Activated CD8-positive, alpha-beta memory T cell treated with anti-CD3 and anti-CD28 coated beads, Interleukin-2, amount 50 U/mL, for 1 hour (primary cell): Measurements from ENCODE around the gene KAT8.

Source experiments
- DNase-seq: peaks from one replicate; pipeline ENCODE4 v3.0.0-alpha.2; 2020; ENCODE audit errors: extremely low read depth

The KAT8 gene

GRCh38 chr16:31108035-31108793 is 9.2 kb upstream of the KAT8 start, which contains the start of gene BCKDK:
Gene BCKDK, plus strand, starts transcription at chr16:31108386. Its CDS starts 838 bp downstream, at chr16:31109224.
- DNase-seq: no peak

GRCh38 chr16:31108794-31109558 is 8.5 kb upstream of the KAT8 start:
- no peak for DNase-seq

- DNase-seq: no peak
Measured at GRCh38 chr16:31109622-31110021, 7.8 kb upstream of the KAT8 start.

- no peak for DNase-seq
Measured at GRCh38 chr16:31110106-31111034, 7.1 kb upstream of the KAT8 start.

DNA sequence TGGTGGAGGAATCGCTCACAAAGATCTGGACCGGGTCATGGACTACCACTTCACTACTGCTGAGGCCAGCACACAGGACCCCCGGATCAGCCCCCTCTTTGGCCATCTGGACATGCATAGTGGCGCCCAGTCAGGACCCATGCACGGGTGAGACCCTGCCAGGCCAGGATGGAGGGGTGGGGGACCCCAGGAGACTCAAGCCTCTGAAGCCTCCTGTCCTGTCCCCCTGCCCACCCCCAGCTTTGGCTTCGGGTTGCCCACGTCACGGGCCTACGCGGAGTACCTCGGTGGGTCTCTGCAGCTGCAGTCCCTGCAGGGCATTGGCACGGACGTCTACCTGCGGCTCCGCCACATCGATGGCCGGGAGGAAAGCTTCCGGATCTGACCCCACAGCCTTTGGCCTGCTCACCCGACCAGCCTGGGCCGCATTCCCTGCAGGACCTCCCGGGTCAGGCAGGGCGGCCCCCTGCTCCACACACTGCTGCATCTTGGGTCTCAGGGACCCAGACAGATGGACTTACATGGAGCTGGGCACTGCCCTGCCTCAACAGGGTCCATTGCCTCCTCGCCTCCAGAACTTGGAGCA is 5.5 kb upstream of the KAT8 start:
- no peak for DNase-seq

- no peak for DNase-seq
Measured at GRCh38 chr16:31112711-31113110, 4.8 kb upstream of the KAT8 start.

DNA sequence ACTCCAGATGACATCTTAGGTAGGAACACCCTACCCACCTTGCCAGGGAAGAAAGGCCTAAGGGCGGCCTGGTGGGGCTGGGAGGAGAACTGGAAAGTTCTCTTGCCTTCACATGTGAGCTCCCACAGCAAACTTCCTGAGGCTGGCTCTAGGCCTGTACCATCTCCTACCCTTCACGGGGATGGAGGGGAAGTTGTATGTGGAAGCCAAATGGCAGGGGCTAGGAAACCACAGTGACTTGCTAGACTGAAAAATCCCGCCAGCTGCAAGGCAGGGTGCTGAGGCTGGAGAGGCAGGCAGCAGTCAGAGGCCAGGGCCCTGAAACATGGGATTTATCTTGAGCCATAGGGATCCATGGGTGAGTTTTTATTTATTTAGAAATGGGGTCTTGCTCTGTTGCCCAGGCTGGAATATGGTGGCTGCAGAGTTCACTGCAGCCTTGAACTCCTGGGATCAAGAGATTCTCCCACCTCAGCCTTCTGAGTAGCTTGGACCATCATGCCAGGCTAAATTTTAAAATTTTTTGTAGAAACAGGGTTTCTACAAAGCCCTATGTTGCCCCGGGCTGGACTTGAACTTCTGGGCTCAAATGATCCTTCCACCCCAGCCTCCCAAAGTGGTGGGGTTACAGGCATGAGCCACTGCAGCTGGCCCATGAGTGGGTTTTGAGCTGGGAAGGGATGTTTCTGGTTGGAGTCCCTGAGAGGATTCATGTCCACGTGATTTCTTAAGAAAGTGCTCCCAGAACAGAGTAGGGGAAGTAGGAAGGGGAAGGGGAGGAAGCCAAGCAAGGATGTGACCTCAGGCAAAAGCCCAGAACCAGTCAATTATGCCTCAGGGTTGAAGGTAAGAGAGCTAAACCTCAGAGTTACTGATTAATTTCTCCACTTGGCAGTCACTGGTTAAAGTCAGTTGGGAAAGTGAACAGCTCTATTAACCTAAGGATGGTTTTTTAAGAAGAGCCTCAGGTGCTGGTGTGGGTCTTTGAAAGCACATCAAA is 4.0 kb upstream of the KAT8 start:
- DNase-seq: no peak

DNA sequence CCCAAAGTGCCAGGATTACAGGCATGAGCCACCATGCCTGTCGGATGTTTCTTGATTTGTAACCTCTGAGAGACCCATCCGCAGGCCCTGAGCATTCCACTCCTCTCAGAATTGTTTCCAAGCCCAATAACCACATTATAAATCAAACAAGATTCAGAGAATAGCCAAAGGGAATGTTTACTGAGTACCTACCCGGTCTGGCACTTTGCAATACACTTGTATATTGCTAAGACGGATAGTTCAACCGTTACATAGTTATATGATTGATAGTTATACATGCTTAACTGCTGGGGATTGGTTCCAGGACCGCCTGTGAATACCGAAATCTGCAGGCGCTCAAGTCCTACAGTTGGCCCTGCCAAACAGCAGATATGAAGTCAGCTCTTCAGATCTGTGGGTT is 3.0 kb upstream of the KAT8 start:
- DNase-seq: no peak

DNA sequence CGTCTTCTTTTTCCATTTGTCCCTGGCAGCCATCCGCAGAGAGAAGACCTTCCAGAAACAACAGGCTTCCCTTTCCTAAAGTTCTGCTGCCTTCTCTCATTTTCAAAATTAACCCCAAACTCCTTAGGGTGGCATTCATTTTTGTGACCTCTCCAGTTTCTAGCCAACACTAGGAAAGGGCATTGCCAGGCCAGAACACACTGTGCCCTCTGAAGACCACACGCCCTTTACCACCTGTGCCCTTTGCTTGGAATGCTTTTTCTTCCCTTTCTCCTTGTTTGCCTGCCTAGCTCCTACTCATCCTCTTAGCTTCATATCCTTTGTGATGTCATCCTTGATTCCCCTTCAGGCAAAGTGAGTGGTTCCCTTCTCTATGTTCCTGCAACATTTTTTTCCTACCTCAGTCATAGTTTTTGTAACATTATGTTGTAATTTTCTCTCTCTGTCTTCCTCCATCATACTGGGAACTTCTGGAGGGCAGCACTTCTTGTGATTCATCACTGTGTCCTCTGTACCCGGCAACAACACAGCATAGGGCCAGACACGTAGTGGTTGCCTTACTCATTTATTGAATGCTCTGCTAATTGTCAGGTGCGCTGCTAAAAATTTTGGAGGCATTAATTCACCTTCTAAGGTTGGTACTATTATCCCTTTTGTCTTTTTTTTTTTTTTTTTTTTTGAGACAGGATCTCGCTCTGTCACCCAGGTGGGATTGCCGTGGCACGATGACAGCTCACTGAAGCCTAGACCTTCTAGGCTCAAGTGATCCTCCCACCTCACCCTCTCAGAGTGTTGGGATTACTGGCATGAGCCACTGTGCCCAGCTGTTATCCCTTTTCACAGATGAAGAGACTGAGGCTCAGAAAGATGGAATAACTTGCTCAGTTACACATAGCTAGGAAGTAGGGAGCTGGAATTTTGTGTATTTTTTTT is 1.0 kb downstream of the KAT8 start:
- DNase-seq: no peak

DNA sequence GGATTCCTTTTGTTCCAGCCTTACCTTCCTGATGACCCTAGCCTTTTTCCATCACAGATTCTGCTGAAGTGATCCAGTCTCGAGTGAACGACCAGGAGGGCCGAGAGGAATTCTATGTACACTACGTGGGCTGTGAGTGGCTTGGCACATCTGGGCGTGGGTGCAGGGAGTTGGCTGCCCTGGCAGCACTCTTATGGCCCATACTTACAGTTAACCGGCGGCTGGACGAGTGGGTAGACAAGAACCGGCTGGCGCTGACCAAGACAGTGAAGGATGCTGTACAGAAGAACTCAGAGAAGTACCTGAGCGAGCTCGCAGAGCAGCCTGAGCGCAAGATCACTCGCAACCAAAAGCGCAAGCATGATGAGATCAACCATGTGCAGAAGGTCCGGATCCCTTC is 2.7 kb downstream of the KAT8 start:
- DNase-seq: no peak

DNA sequence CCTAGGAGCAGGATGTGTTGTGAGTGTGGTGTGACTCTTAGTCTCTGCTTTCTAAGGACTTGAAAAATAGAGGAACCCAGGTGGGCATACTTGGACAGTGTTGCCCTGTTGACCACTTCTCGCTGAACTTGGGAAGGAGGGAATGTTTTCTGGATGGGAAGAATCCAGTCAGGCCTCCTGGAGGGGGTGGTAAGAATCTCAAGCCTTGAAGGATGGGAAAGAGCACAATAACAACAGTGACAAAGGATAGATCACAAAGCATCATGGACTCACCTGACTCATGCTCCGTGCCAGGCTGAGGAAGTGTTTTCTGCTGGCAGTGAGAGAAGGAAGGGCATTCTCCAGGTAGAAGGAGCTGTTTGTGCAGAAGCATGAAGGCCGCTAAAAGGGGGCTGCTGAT is 8.4 kb downstream of the KAT8 start:
- DNase-seq: no peak

DNA sequence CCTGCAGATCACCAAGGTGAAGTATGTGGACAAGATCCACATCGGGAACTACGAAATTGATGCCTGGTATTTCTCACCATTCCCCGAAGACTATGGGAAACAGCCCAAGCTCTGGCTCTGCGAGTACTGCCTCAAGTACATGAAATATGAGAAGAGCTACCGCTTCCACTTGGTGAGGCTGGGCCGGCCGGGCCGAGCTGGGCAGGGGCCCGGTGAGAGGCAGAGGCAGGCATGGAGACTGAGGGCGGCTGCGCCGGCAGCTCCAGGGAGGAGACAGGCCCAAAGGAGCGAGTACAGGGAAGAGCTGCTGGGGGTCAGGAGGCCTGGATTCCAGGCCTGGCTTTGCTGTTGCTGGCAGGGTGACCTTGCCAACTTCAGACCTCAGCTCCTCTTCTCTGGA is 9.7 kb downstream of the KAT8 start:
- DNase-seq: no peak

DNA sequence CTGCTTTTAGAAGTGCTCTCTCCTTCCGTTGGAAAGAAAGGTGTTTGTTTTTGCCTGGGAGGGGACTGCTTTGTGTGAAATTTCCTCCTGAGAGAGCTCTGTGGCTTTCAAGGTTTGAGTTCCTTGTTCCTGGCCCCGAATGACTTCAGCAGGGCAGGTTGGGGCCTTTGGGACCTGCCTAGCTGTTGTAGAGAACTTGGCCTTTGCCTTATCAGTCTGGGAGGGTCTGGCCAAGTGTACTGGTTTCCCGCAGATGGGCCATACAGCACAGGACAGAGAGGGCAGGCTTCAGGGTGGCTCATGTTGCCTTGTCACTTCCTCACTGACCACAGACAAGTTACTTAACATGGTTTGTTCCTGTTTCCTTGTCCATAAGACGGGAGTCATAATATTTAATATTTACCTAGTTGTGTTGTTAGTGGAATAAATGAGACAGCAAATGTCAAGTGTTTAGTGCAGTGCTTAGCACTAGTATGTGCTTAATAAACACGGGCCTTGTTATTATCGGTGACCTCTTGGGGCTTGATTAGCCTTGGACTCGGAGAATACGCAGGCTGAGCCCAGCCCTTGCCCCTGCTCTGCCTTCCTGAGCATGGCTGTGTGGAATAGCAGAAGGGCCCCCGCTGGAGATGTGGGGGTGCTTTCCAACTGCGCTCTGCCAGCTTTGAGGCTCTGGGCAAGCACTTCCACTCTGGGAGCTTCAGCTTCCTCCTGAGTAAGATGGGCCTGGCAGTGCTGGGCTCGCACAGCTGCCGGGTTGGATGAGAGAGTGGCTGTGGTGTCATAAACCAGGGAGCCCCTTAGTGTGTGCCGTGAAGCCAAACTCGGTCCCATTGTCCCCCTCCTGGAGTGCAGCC is 11.5 kb downstream of the KAT8 start:
- no peak for DNase-seq

GRCh38 chr16:31129568-31130335 is 12.3 kb downstream of the KAT8 start:
- no peak for DNase-seq

DNA sequence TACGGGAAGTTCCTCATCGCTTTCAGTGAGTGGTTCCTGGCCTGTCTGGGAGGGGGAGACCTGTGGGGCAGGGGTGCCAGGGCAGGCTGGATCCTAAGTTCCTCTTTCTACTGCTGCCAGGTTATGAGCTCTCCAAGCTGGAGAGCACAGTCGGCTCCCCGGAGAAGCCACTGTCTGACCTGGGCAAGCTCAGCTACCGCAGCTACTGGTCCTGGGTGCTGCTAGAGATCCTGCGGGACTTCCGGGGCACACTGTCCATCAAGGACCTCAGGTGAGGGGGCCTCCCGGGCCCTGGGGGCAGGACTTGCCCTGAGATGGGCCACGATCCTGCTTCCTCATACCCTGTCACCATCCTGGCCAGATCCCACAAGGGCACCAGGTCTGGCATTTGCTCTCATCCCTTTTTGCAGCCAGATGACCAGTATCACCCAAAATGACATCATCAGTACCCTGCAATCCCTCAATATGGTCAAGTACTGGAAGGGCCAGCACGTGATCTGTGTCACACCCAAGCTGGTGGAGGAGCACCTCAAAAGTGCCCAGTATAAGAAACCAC is 12.9 kb downstream of the KAT8 start:
- DNase-seq: no peak

GRCh38 chr16:31130899-31131298 is 13.4 kb downstream of the KAT8 start:
- DNase-seq: no peak

GRCh38 chr16:31131416-31131815 is 14.0 kb downstream of the KAT8 start:
- no peak for DNase-seq
